ENCODE measurements around the gene SEMA3F.
"Not testable (repeated sequence)": the region's sequence is repeated elsewhere in the genome, so short reads cannot be mapped to it uniquely, and the experiment has no call there.

The SEMA3F gene

DNA sequence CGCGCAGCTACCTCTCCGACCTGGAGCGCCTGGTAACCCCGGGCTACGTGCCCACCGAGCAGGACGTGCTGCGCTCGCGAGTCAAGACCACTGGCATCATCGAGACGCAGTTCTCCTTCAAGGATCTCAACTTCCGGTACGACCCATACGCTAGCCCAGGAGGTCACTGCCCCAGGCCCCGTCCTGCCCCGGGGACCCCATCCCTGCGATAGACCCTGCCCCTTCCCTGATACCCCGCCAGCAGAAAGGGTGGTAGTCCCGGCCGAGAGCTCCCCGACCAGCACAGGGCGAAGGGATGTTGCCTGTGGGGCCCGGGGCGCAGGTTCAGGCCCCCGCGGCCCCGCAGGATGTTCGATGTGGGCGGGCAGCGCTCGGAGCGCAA, 38.6 kb downstream of the SEMA3F start:
- no peak for DNase-seq (ENCODE audit: low spot score)

DNA sequence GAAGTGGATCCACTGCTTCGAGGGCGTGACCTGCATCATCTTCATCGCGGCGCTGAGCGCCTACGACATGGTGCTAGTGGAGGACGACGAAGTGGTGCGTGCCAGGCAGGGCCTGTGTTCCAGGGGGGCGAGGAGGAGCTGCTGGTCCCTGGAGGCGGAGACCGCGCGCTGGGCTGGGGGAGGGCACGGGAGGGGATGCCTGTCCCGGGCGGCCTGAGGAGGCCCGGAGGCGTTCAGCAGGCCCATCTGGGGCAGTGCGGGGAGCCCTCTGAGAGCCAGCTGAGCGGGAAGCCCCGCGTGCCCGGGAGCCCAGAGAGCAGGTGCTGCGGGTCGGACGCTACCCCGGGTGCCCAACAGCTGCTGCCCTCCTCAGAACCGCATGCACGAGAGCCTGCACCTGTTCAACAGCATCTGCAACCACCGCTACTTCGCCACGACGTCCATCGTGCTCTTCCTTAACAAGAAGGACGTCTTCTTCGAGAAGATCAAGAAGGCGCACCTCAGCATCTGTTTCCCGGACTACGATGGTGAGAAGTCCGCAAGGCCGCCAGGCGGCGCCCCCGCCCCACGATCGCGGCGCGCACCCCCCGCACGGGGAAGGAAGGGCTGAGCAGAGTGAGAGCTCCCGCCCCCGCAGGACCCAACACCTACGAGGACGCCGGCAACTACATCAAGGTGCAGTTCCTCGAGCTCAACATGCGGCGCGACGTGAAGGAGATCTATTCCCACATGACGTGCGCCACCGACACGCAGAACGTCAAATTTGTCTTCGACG, 39.2 kb downstream of the SEMA3F start:
- peak; percentile 88 for DNase-seq (ENCODE audit: low spot score)

DNA sequence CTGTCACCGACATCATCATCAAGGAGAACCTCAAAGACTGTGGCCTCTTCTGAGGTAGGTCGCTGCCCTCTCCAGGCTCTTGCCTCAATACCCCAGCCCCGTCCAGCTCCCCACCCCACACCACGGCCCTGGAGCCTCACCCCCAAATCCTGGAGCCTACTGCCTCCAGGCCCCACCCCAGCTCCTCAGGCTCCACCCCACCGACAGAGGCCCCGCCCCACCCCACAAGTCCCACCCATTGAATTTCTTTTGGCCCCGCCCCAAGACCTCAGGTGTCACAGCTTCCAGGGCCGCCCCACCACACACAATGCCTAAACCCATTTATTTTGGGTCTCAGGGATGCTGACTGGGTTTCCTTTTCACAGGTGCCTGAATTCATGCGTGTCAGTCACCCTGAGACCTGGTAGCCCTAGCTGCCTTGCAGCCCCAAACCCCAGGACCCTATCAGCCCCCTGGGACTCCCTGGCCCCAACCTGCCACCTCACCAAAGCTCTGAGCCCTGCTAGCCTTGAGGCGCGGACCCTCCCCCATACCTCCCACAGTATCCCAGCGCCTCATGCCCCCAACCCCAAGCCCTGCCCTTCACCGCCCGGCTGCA, 39.9 kb downstream of the SEMA3F start:
- DNase-seq (ENCODE audit: low spot score) = peak; percentile 87

DNA sequence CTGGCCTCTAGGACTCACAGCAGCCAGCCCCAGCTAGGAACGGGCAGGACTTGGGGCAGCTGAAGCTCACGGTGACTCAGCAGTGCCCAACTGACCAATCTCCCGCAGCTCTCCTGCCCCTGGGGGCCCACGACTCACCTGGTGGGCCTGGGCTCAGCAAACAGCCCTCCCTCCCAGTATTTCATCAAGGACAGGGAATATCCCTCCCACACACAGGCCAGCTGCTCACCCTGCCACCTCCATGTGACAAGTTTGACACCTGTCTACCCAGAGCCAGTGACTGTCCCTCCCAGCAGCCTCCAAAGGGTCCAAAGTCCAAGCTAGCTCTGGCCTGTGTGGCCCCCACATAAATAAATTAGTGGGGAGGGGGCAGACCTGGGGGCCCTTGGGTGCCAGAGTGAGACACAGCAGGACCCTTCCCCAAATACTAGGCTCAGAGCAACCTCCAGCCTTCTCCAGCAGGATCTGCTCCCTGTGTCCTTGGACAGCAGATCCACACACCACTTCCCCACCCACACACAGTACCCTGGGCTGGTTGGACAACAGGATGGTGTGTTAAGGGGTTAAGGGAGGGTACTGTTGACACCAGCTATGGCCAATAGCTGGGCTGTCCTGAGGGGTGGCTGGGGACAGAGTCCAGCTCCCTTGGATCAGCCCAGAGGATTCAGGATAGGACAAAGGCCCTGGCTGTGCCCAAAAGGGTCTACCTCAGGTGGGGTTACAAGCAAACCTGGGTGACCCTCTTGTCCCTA, 40.6 kb downstream of the SEMA3F start:
- DNase-seq (ENCODE audit: low spot score) = no peak

DNA sequence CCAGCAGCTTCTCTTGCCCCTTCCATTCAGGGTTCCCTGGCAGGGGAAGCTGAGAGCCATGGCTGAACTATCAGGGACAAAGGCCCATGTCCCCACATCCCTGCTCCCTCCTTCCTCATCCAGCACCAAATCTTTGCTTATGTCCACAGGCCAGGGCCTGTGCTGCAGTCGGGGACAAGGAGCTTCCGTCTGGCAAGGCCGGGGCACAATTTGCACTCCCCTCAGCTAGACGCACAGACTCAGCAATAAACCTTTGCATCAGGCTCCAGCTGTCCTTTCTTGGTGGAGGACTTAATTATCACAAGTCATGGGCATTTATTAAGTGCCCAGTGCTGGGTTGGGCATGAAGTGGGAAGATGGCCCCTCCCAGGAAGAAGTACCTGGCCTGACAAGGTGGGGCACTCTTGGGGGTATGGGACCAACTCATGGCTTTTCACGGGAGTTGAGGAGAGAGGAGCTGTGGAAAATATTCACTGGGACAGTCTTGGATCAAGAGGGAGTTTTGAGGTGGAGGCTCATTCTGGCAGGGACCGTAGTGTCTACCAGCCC, 41.2 kb downstream of the SEMA3F start:
- DNase-seq (ENCODE audit: low spot score) = no peak

DNA sequence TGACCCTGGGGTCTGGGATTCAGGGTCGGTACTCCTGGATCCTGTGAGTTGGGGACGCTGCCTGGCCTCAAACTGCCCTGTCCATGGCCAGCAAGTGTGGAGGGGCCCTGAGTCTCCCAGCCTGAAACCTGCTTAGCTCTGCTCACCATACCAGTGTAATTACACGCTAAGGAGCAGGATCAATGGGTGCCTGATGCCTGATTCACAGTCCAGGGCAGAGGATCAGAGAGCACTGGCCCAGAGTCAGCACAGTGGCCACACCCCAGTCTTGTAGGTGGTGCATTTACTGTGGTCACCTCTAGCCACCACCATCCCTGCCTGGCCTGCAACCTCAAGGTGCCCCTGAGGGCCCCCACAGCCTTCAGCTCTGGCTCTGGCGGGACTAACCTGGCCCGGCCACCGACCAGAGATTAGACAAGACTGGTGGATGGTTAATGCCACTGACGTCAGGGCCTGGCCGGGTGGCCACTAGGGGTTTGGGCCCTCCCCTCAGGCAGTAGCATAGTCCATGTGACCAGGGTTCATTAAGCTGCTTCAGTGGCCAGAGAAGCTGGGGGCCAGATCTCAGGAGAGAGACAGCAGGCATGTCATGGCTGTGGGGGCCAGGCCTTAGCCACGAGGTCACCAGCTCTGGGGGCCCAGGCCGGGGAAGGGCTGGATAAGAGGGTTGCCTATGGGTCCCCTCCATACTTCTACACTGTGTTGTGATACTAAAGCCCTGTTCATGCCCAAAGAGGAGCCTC, 46.6 kb downstream of the SEMA3F start:
- no peak for DNase-seq (ENCODE audit: low spot score)

DNA sequence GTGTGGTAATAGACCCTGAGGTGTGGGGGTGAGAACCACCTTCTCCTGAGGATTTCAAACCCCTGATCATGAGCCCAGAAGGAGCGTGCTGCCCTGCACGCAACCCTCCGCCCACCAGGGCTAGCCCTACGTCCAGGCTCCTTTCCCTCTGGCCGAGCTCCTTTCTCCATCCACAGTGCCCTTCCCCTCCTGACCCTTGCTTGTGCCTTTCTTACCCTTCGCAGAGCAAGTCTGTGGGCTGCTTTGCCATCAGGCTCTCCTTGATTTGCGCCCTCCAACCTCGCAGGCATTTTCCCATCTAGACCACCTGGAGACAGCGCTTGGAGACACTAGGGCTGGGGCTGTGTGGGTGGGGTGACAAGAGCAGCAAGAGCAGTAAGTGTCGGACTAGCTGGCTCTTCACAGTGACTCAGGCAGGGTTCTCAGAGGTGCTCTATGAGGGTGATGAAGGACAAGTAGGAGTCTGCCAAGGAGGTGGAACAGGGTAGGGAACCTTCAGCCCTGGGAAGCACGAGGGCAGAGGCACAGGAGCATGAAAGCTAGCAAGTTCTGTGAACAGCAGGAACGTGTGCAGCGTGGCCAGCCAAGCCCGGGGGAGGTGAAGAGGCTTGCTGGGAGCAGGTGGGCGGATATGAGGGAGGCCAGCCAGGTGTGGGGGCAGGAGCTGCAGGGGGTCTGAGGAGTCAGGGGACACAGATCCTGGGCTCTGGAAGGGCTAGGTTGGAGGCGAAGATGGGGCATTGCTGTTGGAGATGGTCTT, 47.4 kb downstream of the SEMA3F start:
- no peak for DNase-seq (ENCODE audit: low spot score)

DNA sequence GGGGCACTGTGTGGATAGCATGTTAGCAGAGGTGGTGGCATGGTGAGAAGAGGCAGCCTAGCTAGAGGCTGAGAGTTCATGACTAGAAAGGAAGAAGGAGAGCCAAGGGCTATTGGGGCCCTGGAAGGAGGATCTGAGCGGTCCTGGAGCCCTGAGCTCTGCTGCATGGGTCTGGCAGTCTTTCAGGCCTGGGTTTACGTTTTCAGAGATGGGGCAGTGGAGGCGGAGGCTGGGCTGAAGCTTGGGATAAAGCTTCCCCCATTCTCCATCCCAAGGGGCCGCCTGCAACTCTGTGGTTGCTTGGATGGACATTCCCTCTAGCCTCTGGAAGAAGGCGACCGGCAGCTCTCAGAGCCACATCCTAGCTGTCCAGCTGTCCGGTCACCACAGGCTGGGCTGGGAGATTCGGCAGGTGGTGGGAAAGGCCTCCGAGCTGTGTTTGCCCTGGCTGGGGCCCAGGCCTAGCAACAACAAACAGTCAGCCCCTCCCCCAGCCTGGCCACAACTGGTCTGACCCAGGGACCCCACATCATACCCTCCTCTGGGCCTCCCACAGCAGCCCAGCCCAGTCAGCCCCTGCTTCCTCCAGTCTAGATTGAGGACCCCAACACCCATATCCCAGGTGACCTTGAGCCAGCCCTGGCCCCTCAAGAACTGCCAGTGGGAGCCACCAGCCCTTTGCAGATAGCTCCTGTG, 48.1 kb downstream of the SEMA3F start:
- no peak for DNase-seq (ENCODE audit: low spot score)

DNA sequence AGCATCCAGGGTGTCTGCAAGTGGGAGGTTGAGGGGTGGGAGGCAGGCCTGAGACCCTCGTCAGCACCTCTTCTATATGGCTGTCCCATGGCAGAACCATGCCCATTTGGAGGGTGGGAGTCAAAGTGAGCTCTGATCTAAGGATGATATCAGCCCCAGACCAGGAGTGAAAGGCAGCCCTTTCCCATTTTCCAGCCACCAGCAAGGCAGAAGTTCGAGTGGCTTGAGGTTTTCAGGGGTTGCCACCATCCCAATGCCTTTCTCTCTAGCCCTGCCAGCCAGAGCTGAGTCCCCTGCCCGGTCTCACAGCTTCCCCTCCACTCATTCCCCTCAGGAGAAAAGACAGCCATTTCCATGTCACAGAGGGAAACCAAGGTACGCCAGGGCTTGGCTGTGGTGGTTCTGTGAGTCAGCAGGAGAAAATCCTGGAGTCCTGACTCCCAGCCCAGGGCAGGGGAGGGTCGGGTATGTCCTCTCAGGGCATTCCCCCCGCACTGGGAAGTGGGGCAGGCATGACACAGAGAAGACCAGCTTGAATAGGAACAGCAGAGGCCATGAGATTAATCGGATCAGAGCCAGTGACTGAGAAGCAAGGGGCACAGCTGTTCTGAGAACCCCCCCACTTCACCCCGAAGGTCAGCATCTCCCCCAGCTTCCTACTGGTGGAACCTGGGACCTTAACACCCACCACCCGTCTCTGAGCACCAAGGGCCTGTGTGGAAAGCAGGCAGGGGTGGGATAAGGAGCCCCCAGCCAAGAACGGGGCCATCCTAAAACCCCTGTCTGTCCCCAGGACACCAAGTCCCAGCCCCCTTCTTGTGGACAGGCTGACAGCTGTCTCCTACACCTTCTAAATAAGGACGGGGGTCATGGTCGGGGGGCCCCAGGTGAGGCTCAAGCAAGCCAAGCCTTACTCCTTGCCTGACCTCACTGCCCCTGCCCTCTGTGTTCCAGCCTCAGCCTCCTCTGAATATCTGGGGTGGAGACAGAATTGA, 49.0 kb downstream of the SEMA3F start:
- DNase-seq (ENCODE audit: low spot score) = no peak

DNA sequence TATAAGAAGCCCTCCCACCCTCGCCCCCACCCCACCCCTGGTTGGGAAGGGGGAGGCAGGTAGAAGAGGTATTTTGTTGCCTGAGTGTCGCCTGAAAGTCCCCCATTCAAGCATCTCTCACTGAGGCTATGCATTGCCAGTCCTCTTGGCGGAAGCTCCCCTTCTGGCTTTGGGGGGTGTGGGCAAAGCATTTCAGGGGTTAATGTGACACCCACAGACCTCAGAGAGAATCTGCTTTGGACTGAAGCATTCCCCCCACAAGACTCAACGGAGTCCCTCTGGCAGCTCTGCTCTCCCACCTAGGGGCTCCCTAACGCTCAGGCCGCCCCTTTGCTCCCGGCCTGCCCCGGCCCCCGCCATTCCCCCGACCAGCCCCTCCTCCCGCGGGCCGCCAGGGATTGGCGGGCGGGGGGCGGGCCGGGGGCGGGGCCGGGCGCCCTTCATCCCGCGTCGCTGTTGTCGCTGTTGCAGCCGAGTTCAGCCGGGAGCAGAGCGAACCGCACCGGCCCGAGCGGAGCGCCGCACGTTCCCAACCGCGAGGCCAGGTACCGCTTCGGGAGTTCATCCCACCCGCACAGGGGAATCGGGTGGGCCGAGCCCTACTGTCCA, 49.8 kb downstream of the SEMA3F start, which contains the start of gene SLC38A3:
SLC38A3 (plus strand) TSS at position 468 of the 609 bp plus-strand sequence. CDS start 8,929 bp downstream, outside the sequence.
- peak; percentile 97 for DNase-seq (ENCODE audit: low spot score)

DNA sequence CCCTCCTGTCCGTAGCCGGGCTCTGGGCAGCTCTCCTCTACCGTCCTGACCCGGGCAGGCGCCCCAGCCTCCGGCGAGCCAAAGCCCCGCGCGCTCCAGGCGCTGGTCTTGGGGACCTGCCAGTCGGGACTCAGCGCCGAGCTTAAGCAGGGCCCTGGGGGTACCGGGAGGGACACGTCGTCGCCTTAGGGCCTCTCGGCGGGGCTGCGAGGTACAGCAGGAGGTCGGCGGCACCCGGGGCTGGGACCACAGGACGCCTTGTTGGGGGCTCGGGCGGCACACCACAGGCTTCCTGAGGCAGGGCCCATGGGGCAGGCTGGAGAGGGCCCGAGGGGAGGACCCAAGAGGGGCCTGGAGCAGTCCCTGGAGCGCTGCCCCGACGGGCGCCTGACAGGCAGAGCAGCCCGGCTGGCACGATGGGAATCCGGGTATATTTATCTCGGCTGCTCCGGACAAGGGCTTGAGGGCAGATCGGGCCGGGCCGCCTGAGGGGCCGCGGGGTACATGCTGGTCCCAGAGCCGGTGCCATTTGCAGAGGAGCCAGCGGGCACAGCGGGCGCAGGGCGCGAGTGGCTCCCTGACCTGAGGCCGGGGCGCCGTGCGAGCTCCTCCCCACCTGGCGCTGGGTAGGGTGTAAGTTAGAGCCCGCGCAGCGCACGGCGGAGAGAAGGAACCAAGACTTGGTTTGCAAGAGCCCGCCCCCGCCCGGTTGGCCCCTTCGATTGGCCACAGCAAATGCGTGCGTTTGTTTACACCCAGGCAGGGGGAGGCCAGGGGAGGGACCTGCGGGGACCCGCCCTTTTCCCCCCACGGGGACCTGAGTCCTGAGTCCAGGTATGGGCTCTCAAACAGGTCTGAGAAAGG, 50.5 kb downstream of the SEMA3F start:
- DNase-seq (ENCODE audit: low spot score) = peak; percentile 85

DNA sequence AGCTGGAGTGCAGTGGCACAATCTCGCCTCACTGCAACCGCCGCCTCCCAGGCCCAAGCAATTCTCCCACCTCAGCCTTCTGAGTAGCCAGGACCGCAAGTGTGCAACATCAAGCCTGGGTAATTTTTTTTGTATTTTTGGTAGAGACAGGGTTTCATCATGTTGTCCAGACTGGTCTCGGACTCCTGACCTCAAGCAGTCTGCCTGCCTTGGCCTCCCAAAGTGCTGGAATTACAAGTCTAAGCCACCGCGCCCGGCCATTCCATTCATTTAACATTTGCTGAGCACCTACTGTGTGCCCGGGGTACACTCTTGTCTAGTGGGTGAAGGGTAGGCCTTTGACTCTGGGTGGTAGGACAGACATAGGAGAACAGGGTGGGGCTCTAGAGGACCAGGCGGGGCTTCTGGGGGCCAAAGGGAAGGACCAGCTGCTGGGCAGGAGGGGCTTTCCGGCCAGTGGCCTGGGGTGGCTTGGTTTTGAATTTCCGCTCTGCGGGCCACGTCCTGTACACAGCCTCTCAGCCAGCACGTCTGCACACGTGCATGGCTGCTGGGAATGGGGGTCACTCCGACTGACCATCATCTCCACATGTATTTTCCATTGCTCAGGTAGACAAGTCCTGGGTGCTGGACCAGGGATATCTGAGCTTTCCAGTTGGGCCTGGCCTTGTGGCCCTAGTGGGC, 52.4 kb downstream of the SEMA3F start:
- no peak for DNase-seq (ENCODE audit: low spot score)

DNA sequence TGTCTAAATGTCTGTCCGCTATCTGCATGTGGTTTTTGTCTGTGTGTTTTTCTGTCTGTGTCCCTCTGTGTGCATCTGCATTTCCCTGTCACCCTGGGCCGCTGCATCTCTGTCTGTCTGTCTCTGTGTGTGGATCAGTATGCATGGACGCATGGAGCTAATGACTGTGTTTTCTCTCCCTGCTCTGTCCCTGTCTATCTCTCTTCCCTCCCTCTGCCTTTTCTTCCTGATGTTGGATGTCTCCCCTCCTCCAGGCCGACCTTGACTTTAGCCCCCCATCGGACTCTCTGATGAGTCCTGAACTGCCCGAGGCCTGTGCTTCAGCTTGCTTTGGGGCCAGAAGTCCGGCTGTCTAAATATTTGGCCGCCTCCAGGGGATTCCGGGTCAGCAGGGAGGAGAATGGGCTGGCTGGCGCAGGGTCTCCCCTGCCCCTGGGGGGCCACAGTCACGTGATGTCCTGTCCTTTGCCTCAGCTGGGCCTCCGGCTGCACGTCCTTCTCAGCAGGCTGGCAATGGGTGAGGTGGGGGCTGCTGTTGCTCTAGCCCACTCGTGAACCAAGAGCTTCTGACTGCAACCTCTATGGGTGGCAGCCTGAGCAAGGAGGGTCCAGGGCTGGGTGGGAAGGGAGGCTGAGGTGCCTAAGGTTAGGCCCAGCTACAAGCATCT, 53.7 kb downstream of the SEMA3F start:
- no peak for DNase-seq (ENCODE audit: low spot score)

DNA sequence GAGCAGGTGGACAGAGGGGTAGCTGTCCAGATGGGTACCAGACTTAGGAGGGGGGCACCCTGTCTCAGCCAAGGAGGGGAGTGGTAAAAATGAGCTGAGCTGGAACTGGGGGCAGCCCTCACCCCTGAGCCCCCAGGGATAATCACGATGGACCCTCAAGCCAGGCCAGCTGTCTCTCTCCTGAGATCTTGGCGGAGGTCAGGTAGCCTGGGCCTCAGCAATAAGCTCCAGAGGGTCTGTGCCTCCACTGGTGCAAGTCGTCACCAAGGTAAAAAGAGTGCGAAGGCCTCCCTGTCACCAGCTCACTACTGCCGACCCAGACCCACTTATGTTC, 55.0 kb downstream of the SEMA3F start:
- DNase-seq (ENCODE audit: low spot score) = no peak

DNA sequence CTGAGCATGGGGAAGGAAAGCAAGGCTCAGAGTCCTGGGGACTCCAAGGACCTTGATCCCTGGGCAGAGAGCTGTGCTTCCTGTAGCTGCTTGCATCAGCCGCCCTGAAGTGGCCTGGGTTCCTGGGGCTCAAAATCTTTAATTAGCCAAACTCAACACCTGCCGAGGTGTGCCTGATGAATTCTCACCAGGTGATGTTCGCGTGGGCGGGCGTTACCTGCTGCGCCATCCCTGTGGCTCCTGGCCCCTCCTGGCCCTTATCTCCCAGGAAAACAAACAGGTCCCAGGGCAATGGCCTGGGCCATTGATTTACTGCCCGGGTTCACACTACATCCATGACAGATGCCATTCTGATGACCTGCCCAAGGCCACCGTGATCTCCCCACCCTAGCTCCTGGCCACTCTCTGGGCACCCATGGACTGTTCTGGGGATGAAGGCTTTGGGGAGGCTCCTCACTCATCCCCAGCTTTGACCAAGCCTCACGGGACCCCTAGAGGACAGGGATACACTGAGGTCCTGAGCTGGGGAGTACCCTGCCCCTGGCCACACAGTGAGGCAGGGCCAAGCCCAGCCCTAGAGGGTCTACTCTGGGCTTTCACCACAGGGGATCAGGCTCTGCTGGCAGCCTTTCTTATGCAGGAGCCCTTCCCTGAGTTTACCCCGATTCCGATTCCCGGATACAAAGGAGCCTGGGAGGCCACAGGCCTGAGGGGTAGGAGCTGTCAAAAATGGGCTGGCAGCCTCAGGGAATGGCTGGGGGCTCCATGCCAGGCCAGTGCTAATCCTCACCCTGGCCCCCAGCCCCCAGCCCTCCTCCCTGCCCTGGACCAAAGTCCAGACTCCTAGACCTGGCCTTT, 55.6 kb downstream of the SEMA3F start:
- DNase-seq (ENCODE audit: low spot score) = peak; percentile 51

DNA sequence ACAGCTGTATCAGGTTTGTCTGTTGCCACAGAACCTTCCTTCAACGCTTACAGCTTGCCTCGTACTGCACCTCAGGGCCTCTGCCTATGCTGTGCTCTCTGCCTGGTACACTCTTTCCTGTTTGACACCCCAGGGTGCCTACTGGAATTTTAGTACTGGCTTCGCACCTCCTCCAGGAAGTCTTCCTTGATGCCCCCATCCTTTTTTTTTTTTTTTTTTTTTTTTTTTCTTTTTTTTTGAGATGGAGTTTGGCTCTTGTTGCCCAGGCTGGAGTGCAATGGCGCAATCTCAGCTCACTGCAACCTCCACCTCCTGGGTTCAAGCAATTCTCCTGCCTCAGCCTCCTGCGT, 56.2 kb downstream of the SEMA3F start:
- DNase-seq (ENCODE audit: low spot score) = not testable (repeated sequence)
